Heart right ventricle (tissue), 16 donors: ENCODE results near the gene FOXN3. TPM values are rescaled to one million over a fixed set of nuclear protein-coding genes. Genes with fewer than 3 reads are reported as not detected.
A peak's percentile ranks its signal among the peaks of the same experiment; 100 is the strongest.

Experiments
- ATAC-seq, 8 donors: fragments of 200-7000 bp; cut with Tn5 transposase; one replicate each; pipeline ENCODE4 v1.9.1; 2020; ENCODE audit warnings: mild to moderate bottlenecking in 8 of 8, moderate library complexity in 8 of 8, moderate number of reproducible peaks in 1 of 8
- DNase-seq, 2 donors: peaks; one replicate each; pipeline ENCODE4 v3.0.0-alpha.2; 2020
- H3K27ac ChIP-seq, 10 donors: fragments of 200-600 bp; sonication (generic) in 2 of 10; one replicate each; pipeline versions ENCODE4 v1.5.0 to v1.8.0; 2020 to 2022; ENCODE audit warnings: mild to moderate bottlenecking in 3 of 10
- H3K27me3 ChIP-seq, 7 donors: fragments of 200-600 bp; one replicate each; pipeline ENCODE4 v1.8.0; 2021 to 2022; ENCODE audit warnings: mild to moderate bottlenecking in 2 of 7
- H3K36me3 ChIP-seq, 9 donors: fragments of 200-600 bp; sonication (generic) in 1 of 9; one replicate each; pipeline versions ENCODE4 v1.5.0 to v1.8.0; 2020 to 2022; ENCODE audit warnings: mild to moderate bottlenecking in 2 of 9
- H3K4me1 ChIP-seq, 9 donors: fragments of 200-600 bp; sonication (generic) in 1 of 9; one replicate each; pipeline versions ENCODE4 v1.5.0 to v1.8.0; 2020 to 2022; ENCODE audit warnings: mild to moderate bottlenecking in 4 of 9
- H3K4me3 ChIP-seq, 10 donors: fragments of 200-600 bp; sonication (generic) in 2 of 10; one replicate each; pipeline versions ENCODE4 v1.5.0 to v1.8.0; 2020 to 2022; ENCODE audit warnings: mild to moderate bottlenecking in 7 of 10, moderate library complexity in 2 of 10
- H3K9me3 ChIP-seq, 11 donors: fragments of 200-600 bp in 10 of 11; sonication (generic) in 2 of 11; one replicate each; pipeline versions ENCODE4 v1.5.0 to v1.8.0; 2013 to 2022; ENCODE audit warnings: mild to moderate bottlenecking in 2 of 11, control low read depth in 1 of 11, moderate library complexity in 1 of 11
- WGBS, 2 donors: extraction: QIAGEN DNeasy Blood & Tissue Kit; methylation state at CpG; one replicate each; pipeline ENCODE4 v1.1.7; 2013; ENCODE audit warnings: inconsistent platforms in 1 of 2; 5-methylcytosine and 5-hydroxymethylcytosine counted together
- intact Hi-C, 10 donors: fragments of 100-400 bp; cut with DNase I; formaldehyde crosslinking; loops; one replicate each; pipeline versions ENCODE4 v1.11.1 to v1.14.2; 2022
- polyA plus RNA-seq, 2 donors: library from polyadenylated mRNA; stranded (reverse); fragments of 200-250 nt; gene quantifications; one replicate each; pipeline ENCODE4 v1.2.3, GENCODE V29; 2013
- total RNA-seq, 10 donors: library from RNA; stranded (reverse); fragmentation: NEBNext Ultra II Directional in 3 of 10; extraction: Animal tissue kit (Norgen Biotek cat#: 25700) in 3 of 10; gene quantifications; one replicate each; pipeline versions ENCODE4 v1.2.1 to v1.2.4, GENCODE V29; 2021 to 2023
- TF ChIP-seq, protein P1 (sequence below), 9 donors: fragments of 200-600 bp; sonication (generic) in 2 of 9; IDR thresholded peaks; one replicate each; pipeline versions ENCODE4 v1.5.0 to v1.8.0; 2021 to 2022; ENCODE audit warnings: antibody characterized with exemption in 9 of 9, mild to moderate bottlenecking in 5 of 9, moderate library complexity in 1 of 9
- donor health status: Arrhythmogenic right ventricular cardiomyopathy.
- donor health status: ischemic (EF 13 %, LVEDD 7.1; RV severe dilation, severe dysfunction).
- donor health status: healthy with polysubstance abuse.
- donor health status: DM: no; HTN: yes; CAD: no.
- donor health status: DM: no; HTN: no; CAD: no.
- donor health status: ischemic (EF 25% LVEDD 6.9; RV normal size, moderate dysfunction).
- donor health status: ischemic (EF 25% LVEDD 5.7; RV mildly dilated, moderate dysfunction).
- donor health status: healthy.
- donor health status: DM: yes; HTN: yes; CAD: no.
- donor health status: Ischemic cardiomyopathy.
- donor health status: ischemic (EF 35%, LVEDD 5.7; RV mildly dilated, moderate dysfunction).
- donor health status: nonischemic (EF 11% LVEDD 7.7; RV severe dilation, severe dysfunction).
- donor health status: DM: yes; HTN: yes; CAD: no.
- donor health status: PGD.
- donor health status: ischemic (EF 29% LVEDD 5.4; RV normal size, mild dysfunction).
- donor health status: nonischemic (EF 23%, LVEDD 6.1; RV moderate dilation, normal function).

FOXN3 gene
- total and polyA plus RNA-seq, 12 donors: 13.0 to 150 (median 107) TPM

DNA sequence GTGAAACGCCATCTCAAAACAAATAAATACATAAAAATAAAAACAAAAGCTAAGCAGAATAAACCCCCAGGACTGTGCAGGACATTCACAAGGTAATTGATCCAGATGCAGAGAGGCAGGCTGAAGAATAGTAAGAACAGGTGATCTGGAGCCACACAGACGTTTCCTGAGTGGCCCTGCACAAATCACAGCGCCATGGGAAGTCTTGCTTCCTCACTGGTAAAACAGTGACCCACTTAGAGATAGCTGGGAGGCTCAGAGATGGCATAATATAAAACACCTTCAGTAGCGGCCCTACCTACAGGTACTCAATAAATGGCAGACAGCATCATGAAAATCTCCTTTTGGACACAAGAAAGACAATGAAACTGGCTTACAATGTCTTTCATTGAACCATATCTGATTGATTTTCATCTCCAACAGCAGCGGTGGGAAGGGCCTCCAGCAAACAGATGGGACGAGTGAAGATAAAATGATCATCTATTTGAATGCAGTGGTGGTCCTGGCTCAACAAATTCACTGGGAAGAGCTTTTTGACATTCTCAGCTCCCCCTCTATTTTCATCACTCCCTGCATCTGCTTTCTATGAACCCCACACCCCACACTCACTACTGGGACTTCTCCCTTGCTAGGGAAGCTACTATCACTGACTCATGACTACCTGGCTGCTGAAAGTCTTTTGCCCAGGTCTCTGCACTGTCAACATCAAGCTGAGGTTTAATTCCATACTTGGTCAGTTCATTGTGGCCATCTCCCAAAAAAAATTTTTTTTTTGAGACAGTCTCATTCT lies 63.9 kb downstream of the FOXN3 start:
- ATAC-seq (no peak), DNase-seq (no peak)
- H3K9me3 ChIP-seq: no peaks in the 10 kb centered on the region
- H3K4me1 ChIP-seq: peaks cover 10 to 50% (median 30%) of the 10 kb centered on the region in 9 donors
- no peak overlapping the region for H3K4me3 ChIP-seq
- 86% methylated on average over 6 of the region's 6 CpGs for WGBS, 2 donors
- intact Hi-C loops: no loop called here
- peaks cover 0 to 31% (median 7%) of the 10 kb centered on the region in 9 donors for H3K36me3 ChIP-seq
- no peaks in the 10 kb centered on the region for H3K27me3 ChIP-seq
- peak overlapping the region in 1 of 10 donors; percentile 79 for H3K27ac ChIP-seq
- TF ChIP-seq, protein P1, sequence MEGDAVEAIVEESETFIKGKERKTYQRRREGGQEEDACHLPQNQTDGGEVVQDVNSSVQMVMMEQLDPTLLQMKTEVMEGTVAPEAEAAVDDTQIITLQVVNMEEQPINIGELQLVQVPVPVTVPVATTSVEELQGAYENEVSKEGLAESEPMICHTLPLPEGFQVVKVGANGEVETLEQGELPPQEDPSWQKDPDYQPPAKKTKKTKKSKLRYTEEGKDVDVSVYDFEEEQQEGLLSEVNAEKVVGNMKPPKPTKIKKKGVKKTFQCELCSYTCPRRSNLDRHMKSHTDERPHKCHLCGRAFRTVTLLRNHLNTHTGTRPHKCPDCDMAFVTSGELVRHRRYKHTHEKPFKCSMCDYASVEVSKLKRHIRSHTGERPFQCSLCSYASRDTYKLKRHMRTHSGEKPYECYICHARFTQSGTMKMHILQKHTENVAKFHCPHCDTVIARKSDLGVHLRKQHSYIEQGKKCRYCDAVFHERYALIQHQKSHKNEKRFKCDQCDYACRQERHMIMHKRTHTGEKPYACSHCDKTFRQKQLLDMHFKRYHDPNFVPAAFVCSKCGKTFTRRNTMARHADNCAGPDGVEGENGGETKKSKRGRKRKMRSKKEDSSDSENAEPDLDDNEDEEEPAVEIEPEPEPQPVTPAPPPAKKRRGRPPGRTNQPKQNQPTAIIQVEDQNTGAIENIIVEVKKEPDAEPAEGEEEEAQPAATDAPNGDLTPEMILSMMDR (IDR thresholded peaks at IDR 0.05): no peak

GRCh38 chr14:89351516-89352404 lies 65.3 kb downstream of the FOXN3 start:
- Histone ChIP-seq H3K4me3 (peak overlapping the region in 2 of 10 donors; percentile 5 to 16), H3K27me3 (no peaks in the 10 kb centered on the region), H3K9me3 (no peaks in the 10 kb centered on the region), H3K27ac (peak overlapping the region; percentile 7 to 83 (median 58)), H3K4me1 (peaks cover 10 to 42% (median 30%) of the 10 kb centered on the region in 9 donors), H3K36me3 (peaks cover 0 to 36% (median 7%) of the 10 kb centered on the region in 9 donors)
- ATAC-seq (peak in 5 of 8 donors; percentile 39 to 50 (median 43)), DNase-seq (no peak)
- intact Hi-C loops: no loop called here
- TF ChIP-seq, protein P1 (IDR thresholded peaks at IDR 0.05): no peak
- 21% methylated on average over 15 of the region's 15 CpGs for WGBS, 2 donors

- Histone ChIP-seq H3K27ac (peak overlapping the region; percentile 7 to 83 (median 58)), H3K4me3 (peak overlapping the region in 1 of 10 donors; percentile 5), H3K4me1 (peaks cover 10 to 42% (median 30%) of the 10 kb centered on the region in 9 donors)
Observed at GRCh38 chr14:89351221-89351515, 65.9 kb downstream of the FOXN3 start.

DNA sequence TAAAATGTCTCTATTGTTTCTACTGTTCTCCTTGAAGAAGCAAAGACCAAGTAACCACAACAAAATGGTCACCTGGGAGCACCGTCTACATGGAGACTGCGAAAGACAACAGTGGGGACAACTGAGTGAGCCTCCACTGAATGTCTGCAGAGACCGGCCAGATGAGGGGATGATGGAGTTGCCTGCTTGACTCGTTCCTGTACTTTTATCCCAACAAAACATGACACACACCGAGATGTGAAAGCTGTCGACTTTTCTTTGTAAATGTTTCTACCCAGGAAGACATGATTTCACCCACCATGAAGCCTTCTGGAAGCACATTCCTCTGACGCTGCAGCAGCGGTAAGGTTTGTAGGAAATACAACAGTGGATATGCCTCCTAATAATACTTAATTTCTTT lies 66.9 kb downstream of the FOXN3 start:
- no peaks in the 10 kb centered on the region for H3K9me3 ChIP-seq
- ATAC-seq (no peak), DNase-seq (no peak)
- H3K36me3 ChIP-seq: peaks cover 0 to 36% (median 7%) of the 10 kb centered on the region in 9 donors
- peaks cover 10 to 42% (median 29%) of the 10 kb centered on the region in 9 donors for H3K4me1 ChIP-seq
- no peak overlapping the region for H3K27ac ChIP-seq
- no peaks in the 10 kb centered on the region for H3K27me3 ChIP-seq
- H3K4me3 ChIP-seq: no peak overlapping the region
- WGBS, 2 donors: 95% methylated on average over 8 of the region's 8 CpGs
- TF ChIP-seq, protein P1 (IDR thresholded peaks at IDR 0.05): no peak
- intact Hi-C loops: no loop called here

More at GRCh38 chr14:89351221-89351515, 65.9 kb downstream of the FOXN3 start:
- DNase-seq: no peak
- peaks cover 0 to 36% (median 7%) of the 10 kb centered on the region in 9 donors for H3K36me3 ChIP-seq
- H3K9me3 ChIP-seq: no peaks in the 10 kb centered on the region
- TF ChIP-seq, protein P1 (IDR thresholded peaks at IDR 0.05): no peak
- WGBS, 2 donors: 13 to 15% methylated on average over 3 of the region's 3 CpGs
- peak in 1 of 8 donors; percentile 9 for ATAC-seq
- no peaks in the 10 kb centered on the region for H3K27me3 ChIP-seq
- intact Hi-C loops: no loop called here
